RWPE2 (cell line): ENCODE measurements around the gene SMOC1.

Source experiments
- ATAC-seq: fragments of 200-7000 bp; cut with Tn5 transposase; 3 replicates; pipeline ENCODE4 v1.9.1; 2021; ENCODE audit warnings: low read depth
- DNase-seq: peaks from one replicate; pipeline ENCODE4 v3.0.0-alpha.2; 2020; ENCODE audit warnings: low spot score
- H3K27ac ChIP-seq: fragments of 450-650 bp; 2 replicates; pipeline ENCODE4 v1.5.1; 2017; ENCODE audit warnings: mild to moderate bottlenecking; ENCODE audit not compliant: poor library complexity, severe bottlenecking
- H3K27me3 ChIP-seq: fragments of 250-450 bp; sonication (Bioruptor Pico); 2 replicates; pipeline ENCODE4 v1.5.1; 2021; ENCODE audit warnings: mild to moderate bottlenecking, moderate library complexity; ENCODE audit not compliant: insufficient read depth, poor library complexity, severe bottlenecking
- H3K36me3 ChIP-seq: fragments of 250-450 bp; sonication (Bioruptor Pico); 2 replicates; pipeline ENCODE4 v1.5.1; 2020; ENCODE audit warnings: low read depth, mild to moderate bottlenecking, moderate library complexity
- H3K4me1 ChIP-seq: fragments of 250-450 bp; sonication (Bioruptor Pico); 2 replicates; pipeline ENCODE4 v1.5.1; 2021; ENCODE audit warnings: mild to moderate bottlenecking, moderate library complexity; ENCODE audit not compliant: insufficient read depth, poor library complexity, severe bottlenecking
- H3K4me3 ChIP-seq: fragments of 250-450 bp; sonication (Bioruptor Pico); 2 replicates; pipeline ENCODE4 v1.5.1; 2021; ENCODE audit warnings: mild to moderate bottlenecking, moderate library complexity; ENCODE audit not compliant: severe bottlenecking
- H3K9me3 ChIP-seq: fragments of 250-450 bp; sonication (Bioruptor Pico); 2 replicates; pipeline ENCODE4 v1.5.1; 2021; ENCODE audit warnings: mild to moderate bottlenecking, moderate library complexity; ENCODE audit not compliant: severe bottlenecking
- CTCF ChIP-seq: fragments of 450-650 bp; IDR thresholded peaks from one replicate; pipeline ENCODE4 v1.5.1; 2017; ENCODE audit warnings: mild to moderate bottlenecking, moderate library complexity; ENCODE audit not compliant: poor library complexity, severe bottlenecking

SMOC1 gene

GRCh38 chr14:70020352-70021170 lies 141.3 kb downstream of the SMOC1 start:
- DNase-seq (peak; percentile 44), ATAC-seq (peak; percentile 40; the same call in 1 of the 3 replicates)
- Histone ChIP-seq H3K27me3 (no peaks in the 10 kb centered on the region), H3K4me1 (peaks cover 3% of the 10 kb centered on the region), H3K4me3 (no peak overlapping the region), H3K27ac (no peak overlapping the region), H3K9me3 (no peaks in the 10 kb centered on the region), H3K36me3 (no peaks in the 10 kb centered on the region)
- TF ChIP-seq CTCF = no peak

DNA sequence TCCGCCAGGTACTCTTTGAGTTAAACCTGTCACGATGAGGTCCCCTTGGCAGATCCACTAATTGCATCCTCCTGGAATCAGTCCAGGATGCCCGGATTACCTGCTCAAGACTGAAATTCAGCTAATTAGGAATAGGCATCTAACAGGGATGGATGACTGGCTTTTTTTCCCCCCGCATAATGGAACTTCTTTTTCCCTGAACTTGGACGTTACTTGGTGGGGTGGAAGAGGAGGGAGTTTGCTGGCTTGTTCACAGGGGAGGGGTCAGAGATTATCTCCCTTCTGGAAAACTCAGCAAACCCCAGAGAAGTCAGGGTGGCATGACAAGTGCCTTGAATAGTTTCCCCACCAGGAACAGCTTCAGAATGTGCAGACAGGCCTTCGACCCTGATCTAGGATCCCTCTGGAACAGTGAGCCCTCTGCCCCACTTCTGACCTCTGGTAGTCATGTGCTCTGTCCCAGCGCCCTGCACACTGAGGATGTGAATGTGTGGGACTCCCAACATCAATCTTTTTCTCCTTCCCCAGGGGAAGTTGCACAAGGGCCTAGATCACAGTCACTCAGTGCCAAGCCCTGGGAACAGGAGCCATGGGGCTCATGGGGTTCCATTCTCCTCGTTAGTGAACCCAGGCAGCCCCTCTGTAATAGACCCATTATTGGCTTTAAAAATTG lies 142.5 kb downstream of the SMOC1 start:
- no peak for ATAC-seq
- no peaks in the 10 kb centered on the region for H3K27me3 ChIP-seq
- peaks cover 3% of the 10 kb centered on the region for H3K4me1 ChIP-seq
- H3K4me3 ChIP-seq = no peak overlapping the region
- H3K36me3 ChIP-seq = no peaks in the 10 kb centered on the region
- no peak for DNase-seq
- H3K27ac ChIP-seq = no peak overlapping the region
- H3K9me3 ChIP-seq = no peaks in the 10 kb centered on the region
- no peak for TF ChIP-seq CTCF

DNA sequence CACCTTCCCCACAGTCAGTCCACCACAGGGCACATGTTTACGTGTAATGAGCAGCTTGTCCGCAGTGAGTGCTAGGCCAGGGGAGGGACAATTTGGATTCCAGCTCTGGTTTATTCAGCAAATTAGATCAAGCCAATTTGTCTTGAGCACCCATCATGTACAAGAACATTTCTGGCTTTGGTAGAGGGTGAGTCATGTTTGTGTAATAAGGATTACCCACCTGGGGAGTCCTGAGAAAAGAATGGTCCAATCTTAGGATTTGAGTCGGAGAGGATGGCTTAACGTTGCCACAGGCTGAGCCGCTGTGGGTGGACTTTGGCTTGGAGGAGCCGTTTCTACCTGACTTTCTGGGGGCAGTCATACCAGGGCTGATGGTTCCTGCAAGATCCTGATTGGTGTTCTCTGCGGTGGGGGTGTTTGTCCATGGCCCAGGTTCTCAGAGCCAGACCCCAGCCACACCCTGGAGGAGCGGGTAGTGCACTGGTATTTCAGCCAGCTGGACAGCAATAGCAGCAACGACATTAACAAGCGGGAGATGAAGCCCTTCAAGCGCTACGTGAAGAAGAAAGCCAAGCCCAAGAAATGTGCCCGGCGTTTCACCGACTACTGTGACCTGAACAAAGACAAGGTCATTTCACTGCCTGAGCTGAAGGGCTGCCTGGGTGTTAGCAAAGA lies 143.7 kb downstream of the SMOC1 start:
- Histone ChIP-seq H3K27me3 (no peaks in the 10 kb centered on the region), H3K4me1 (peaks cover 3% of the 10 kb centered on the region), H3K9me3 (no peaks in the 10 kb centered on the region), H3K36me3 (no peaks in the 10 kb centered on the region), H3K27ac (no peak overlapping the region), H3K4me3 (no peak overlapping the region)
- DNase-seq (no peak), ATAC-seq (no peak)
- no peak for TF ChIP-seq CTCF

DNA sequence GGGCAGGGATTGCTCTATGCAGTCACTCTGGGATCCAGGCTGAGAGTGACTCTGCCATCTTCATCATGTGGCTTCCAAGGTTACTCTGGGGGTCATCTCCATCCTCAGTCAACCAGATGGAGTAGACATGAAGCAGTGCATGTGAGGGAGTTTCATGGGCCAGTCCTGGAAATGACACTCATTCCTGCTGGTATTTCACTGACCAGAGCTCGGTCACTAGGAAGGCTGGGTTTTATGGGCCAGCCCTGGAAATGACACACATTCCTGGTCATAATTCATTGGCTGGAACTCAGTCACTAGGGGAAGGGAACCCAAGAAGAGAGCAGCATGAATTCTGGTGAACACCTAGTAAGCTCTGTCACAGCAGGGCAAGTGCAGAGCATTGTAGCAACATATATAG lies 144.7 kb downstream of the SMOC1 start:
- Histone ChIP-seq H3K4me3 (no peak overlapping the region), H3K36me3 (no peaks in the 10 kb centered on the region), H3K27me3 (no peaks in the 10 kb centered on the region), H3K27ac (no peak overlapping the region), H3K4me1 (peaks cover 1% of the 10 kb centered on the region), H3K9me3 (no peaks in the 10 kb centered on the region)
- DNase-seq = no peak
- ATAC-seq = no peak
- TF ChIP-seq CTCF = no peak
